Astrocyte of the cerebellum (primary cell): ENCODE measurements around the gene OR52R1.
A peak's percentile ranks its signal among the peaks of the same experiment; 100 is the strongest.

Source experiments
- DNase-seq: peaks from one replicate; pipeline ENCODE4 v3.0.0-alpha.2; 2011; ENCODE audit warnings: low read depth
- H3K4me3 ChIP-seq: 2 replicates; pipeline ENCODE4 v1.5.1; 2011; ENCODE audit warnings: mild to moderate bottlenecking, low read depth, low read length, moderate library complexity
- CTCF ChIP-seq: IDR thresholded peaks from 2 replicates; pipeline ENCODE4 v1.5.1; 2012; ENCODE audit warnings: low read length, low read depth, moderate library complexity, mild to moderate bottlenecking; ENCODE audit errors: missing control alignments
- in situ Hi-C: cut with HindIII; loops from 2 replicates; pipeline ENCODE4 v1.10.0; 2017; ENCODE audit warnings: low sequenced_read_pairs

OR52R1 gene

GRCh38 chr11:4804280-4804679 is at the start of gene OR52R1:
Gene OR52R1 (minus strand): TSS chr11:4804380. CDS start chr11:4804380, 0 bp downstream.
- H3K4me3 ChIP-seq = no peak within 1 kb of the TSS
- no peak for DNase-seq
- no peak for TF ChIP-seq CTCF
- in situ Hi-C loops = no loop called here

- no peak for TF ChIP-seq CTCF
Measured at GRCh38 chr11:4851033-4851432, 46.9 kb upstream of the OR52R1 start.

GRCh38 chr11:4848908-4849532 is 44.8 kb upstream of the OR52R1 start, which contains the start of gene OR51S1:
Gene OR51S1 (minus strand): TSS chr11:4849208. CDS start chr11:4849208, 0 bp downstream.
- no peak for DNase-seq
- in situ Hi-C loops = no loop called here
- no peak for TF ChIP-seq CTCF
- no peak within 1 kb of the TSS for H3K4me3 ChIP-seq

More at GRCh38 chr11:4851033-4851432, 46.9 kb upstream of the OR52R1 start:
- in situ Hi-C loops = no loop called here
- no peak overlapping the region for H3K4me3 ChIP-seq
- peak; percentile 32 for DNase-seq

- DNase-seq = no peak
- in situ Hi-C loops = no loop called here
- TF ChIP-seq CTCF = no peak
Measured at GRCh38 chr11:4839851-4840549, 35.8 kb upstream of the OR52R1 start.

GRCh38 chr11:4830909-4831308 is 26.7 kb upstream of the OR52R1 start:
- in situ Hi-C loops = no loop called here
- TF ChIP-seq CTCF = no peak
- no peak overlapping the region for H3K4me3 ChIP-seq
- DNase-seq = no peak

More at GRCh38 chr11:4839851-4840549, 35.8 kb upstream of the OR52R1 start:
- H3K4me3 ChIP-seq = no peak overlapping the region

- no peak overlapping the region for H3K4me3 ChIP-seq
- no peak for DNase-seq
- TF ChIP-seq CTCF = no peak
- in situ Hi-C loops = no loop called here
Measured at GRCh38 chr11:4830346-4830745, 26.2 kb upstream of the OR52R1 start.
